OCI-LY7 (cell line): Measurements from ENCODE around the gene WDR5.

Source experiments
- EZH2phosphoT487 ChIP-seq: fragments of 200-600 bp; sonication (generic); IDR thresholded peaks from 2 replicates; pipeline ENCODE4 v1.6.1; 2018; ENCODE audit warnings: low read depth, borderline replicate concordance, mild to moderate bottlenecking, mixed run types, antibody characterized with exemption, low read length, moderate library complexity, mixed read lengths
- TF ChIP-seq, protein P1 (sequence below): fragments of 200-600 bp; sonication (generic); conservative IDR thresholded peaks from 2 replicates; pipeline ENCODE4 v1.5.1; 2014; ENCODE audit warnings: mild to moderate bottlenecking, antibody characterized with exemption, low read length, moderate library complexity, mixed read lengths

DNA sequence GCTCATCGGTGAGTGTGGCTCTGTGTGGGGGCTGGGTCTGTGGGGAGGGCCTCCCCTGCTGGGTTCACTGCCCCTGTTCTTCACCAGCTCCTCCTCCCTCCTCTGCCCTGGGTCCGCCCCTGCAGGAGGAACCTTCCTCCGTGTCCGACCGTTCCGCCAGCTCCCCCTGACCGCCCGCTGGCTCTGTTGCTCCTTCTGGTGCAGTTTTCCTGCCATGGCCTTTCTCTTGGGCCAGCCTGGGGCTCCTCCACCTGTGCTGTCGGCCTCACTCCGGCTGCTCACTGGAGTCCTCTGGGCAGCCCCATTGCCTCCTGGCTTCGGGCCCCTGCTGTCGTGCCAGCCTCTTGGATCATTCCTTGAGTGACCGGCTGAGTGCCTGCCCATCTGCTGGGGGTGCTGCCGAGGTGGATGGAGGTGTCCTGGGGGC is 16.2 kb downstream of the WDR5 start:
- TF ChIP-seq, protein P1, sequence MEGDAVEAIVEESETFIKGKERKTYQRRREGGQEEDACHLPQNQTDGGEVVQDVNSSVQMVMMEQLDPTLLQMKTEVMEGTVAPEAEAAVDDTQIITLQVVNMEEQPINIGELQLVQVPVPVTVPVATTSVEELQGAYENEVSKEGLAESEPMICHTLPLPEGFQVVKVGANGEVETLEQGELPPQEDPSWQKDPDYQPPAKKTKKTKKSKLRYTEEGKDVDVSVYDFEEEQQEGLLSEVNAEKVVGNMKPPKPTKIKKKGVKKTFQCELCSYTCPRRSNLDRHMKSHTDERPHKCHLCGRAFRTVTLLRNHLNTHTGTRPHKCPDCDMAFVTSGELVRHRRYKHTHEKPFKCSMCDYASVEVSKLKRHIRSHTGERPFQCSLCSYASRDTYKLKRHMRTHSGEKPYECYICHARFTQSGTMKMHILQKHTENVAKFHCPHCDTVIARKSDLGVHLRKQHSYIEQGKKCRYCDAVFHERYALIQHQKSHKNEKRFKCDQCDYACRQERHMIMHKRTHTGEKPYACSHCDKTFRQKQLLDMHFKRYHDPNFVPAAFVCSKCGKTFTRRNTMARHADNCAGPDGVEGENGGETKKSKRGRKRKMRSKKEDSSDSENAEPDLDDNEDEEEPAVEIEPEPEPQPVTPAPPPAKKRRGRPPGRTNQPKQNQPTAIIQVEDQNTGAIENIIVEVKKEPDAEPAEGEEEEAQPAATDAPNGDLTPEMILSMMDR, result no peak
- TF ChIP-seq EZH2phosphoT487, result no peak
